CD4-positive, alpha-beta T cell treated with Interleukin-17A for 4 hours (primary cell): ENCODE results near the gene EFCAB11.

Source experiments
- DNase-seq: peaks from one replicate; pipeline ENCODE4 v3.0.0-alpha.2; 2020; ENCODE audit warnings: mixed read lengths

Gene EFCAB11

DNA sequence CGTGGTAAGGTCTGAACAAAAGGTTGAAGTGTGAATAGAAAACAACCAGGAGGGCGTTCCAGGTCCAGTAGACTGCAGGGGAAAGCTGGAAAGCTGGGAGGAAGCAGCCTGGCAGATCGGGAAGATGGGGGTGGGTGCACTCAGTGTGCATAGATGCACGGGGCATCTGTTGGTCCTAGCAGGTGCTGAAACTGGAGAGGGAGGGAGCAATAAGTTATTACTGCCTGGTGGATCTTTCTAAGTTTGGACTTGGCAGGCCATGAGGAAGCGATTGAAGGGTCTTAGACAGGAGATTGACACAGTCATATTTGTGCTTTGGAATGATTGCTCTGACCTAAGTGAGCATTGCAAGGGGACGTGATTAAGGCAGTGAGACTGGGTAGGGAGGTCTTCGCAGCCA, 194.4 kb downstream of the EFCAB11 start:
- no peak for DNase-seq

DNA sequence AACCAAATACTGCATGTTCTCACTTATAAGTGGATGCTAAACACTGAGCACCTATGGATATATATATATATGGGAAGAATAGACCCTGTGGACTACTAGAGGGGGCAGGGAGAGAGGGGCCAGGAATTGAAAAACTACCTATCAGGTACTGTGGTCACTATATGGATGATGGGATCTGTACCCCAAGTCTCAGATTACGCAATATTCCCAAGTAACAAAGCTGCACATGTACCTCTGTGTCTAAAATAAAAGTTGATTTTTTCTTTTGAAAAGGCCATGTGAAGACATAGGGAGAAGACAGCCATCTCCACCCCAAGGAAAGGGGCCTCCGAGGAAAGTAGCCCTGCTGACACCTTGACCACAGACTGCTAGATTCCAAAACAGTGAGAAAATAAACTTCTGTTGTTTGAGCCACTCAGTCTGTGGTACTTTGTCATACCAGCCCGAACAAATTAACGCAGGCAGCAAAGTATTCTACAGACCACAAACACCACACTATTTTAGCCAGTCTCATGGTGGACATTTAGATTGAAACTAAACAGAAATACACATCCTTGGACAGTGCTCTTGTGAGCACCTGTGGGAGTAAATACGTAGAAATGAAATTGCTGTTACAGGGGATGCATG, 197.1 kb downstream of the EFCAB11 start:
- no peak for DNase-seq

GRCh38 chr14:89755816-89756215, 198.7 kb downstream of the EFCAB11 start:
- DNase-seq, result no peak

- no peak for DNase-seq
Measured at GRCh38 chr14:89753828-89754412, 200.6 kb downstream of the EFCAB11 start.

DNA sequence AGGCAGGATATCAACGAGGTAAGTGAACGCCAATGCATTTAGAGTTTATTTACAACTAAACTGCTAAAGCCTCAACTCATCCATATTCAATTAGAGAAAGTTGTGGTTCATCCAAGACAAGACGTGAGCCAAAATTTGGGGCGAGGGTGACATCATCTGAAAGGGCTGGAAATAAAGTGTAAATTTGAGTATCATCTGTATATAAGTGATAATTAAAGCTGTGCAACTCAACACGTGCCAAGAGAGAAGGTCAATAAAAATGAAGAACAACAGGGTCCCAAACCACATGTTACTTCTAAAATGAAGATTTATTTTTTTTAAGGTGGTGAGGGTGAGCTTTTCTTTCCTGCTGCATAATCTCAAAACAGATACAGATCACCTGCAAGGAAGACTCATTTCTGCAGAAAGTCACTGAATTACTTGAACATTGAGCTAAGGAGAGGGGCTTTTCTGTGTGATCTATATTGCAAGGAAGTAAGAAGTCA, 203.6 kb downstream of the EFCAB11 start:
- peak; percentile 20 for DNase-seq

- no peak for DNase-seq
Measured at GRCh38 chr14:89750281-89750755, 204.2 kb downstream of the EFCAB11 start.

- DNase-seq, result no peak
Measured at GRCh38 chr14:89748004-89748403, 206.5 kb downstream of the EFCAB11 start.

- DNase-seq, result no peak
Measured at GRCh38 chr14:89747126-89747525, 207.4 kb downstream of the EFCAB11 start.

DNA sequence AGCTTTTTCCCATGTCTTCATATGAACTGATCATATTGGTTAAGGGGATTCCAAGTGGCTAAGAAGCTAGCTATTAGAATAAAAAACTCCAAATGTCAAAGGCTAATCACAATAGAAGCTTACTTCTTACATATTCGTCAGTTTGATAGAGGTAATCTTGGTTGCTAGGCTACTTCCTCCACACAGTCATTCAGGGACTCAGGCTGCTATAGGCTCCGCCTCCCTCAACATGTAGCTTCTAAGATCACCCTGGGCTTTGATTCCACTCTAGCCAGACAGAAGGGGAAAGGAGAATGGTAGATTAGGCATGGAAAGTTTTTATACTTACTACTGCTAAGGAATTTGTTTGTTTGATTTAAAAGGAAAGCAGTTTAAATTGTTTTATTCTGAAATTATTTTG, 207.9 kb downstream of the EFCAB11 start:
- no peak for DNase-seq

GRCh38 chr14:89746135-89746534, 208.4 kb downstream of the EFCAB11 start:
- DNase-seq, result no peak
